22Rv1 (cell line): Measurements from ENCODE around the gene IL13.

Source experiments
- H3K27ac ChIP-seq: fragments of 450-650 bp; 2 replicates; pipeline ENCODE4 v1.5.1; 2017
- CTCF ChIP-seq: fragments of 450-650 bp; IDR thresholded peaks from 2 replicates; pipeline ENCODE4 v1.5.1; 2017; ENCODE audit warnings: mild to moderate bottlenecking
- ZFX ChIP-seq: fragments of 450-650 bp; IDR thresholded peaks from 2 replicates; pipeline ENCODE4 v1.6.1; 2017; ENCODE audit warnings: antibody characterized with exemption, borderline replicate concordance

IL13 gene

GRCh38 chr5:132655821-132656773, 1.9 kb upstream of the IL13 start:
- no peak overlapping the region for H3K27ac ChIP-seq
- TF ChIP-seq ZFX = no peak
- peak; percentile 23; the same call in 1 of the 2 replicates for TF ChIP-seq CTCF

GRCh38 chr5:132656774-132657355, 1.1 kb upstream of the IL13 start:
- TF ChIP-seq CTCF (no peak), ZFX (no peak)
- H3K27ac ChIP-seq = no peak overlapping the region

- H3K27ac ChIP-seq = no peak overlapping the region
- TF ChIP-seq CTCF (no peak), ZFX (no peak)
These were observed 669 bp downstream of the IL13 start for GRCh38 chr5:132658381-132659302.

- TF ChIP-seq CTCF = no peak
- H3K27ac ChIP-seq = no peak overlapping the region
These were observed 1.9 kb downstream of the IL13 start for GRCh38 chr5:132659598-132660493.

GRCh38 chr5:132661231-132662003, 3.4 kb downstream of the IL13 start:
- TF ChIP-seq CTCF (no peak), ZFX (no peak)
- no peak overlapping the region for H3K27ac ChIP-seq

GRCh38 chr5:132662004-132662401, 4.0 kb downstream of the IL13 start:
- TF ChIP-seq ZFX = no peak
- no peak for TF ChIP-seq CTCF
- H3K27ac ChIP-seq = no peak overlapping the region
